H1 (cell line): ENCODE measurements around the gene OLIG2.

Source experiments
- CTCF ChIP-seq, 3 experiments: IDR thresholded peaks; 1 replicate in 2 of 3; 2 replicates in 1 of 3; pipeline versions ENCODE4 v1.5.1 to v1.6.1; 2011; ENCODE audit warnings: low read length in 3 of 3, mild to moderate bottlenecking in 3 of 3, inconsistent platforms in 2 of 3, low read depth in 1 of 3, moderate library complexity in 1 of 3; ENCODE audit not compliant: insufficient read depth in 1 of 3; ENCODE audit errors: control extremely low read depth in 1 of 3
- RXRA ChIP-seq: IDR thresholded peaks from 2 replicates; pipeline ENCODE4 v1.6.1; 2011; ENCODE audit warnings: low read depth, mild to moderate bottlenecking, low read length, moderate library complexity; ENCODE audit not compliant: insufficient read depth
- SP4 ChIP-seq: IDR thresholded peaks from 2 replicates; pipeline ENCODE4 v1.6.1; 2012; ENCODE audit warnings: low read length, inconsistent platforms
- SUZ12 ChIP-seq: fragments of 200-600 bp; sonication (generic); IDR thresholded peaks from 2 replicates; pipeline ENCODE4 v1.6.1; 2012; ENCODE audit warnings: mild to moderate bottlenecking, inconsistent platforms, low read length, moderate library complexity, mixed read lengths

DNA sequence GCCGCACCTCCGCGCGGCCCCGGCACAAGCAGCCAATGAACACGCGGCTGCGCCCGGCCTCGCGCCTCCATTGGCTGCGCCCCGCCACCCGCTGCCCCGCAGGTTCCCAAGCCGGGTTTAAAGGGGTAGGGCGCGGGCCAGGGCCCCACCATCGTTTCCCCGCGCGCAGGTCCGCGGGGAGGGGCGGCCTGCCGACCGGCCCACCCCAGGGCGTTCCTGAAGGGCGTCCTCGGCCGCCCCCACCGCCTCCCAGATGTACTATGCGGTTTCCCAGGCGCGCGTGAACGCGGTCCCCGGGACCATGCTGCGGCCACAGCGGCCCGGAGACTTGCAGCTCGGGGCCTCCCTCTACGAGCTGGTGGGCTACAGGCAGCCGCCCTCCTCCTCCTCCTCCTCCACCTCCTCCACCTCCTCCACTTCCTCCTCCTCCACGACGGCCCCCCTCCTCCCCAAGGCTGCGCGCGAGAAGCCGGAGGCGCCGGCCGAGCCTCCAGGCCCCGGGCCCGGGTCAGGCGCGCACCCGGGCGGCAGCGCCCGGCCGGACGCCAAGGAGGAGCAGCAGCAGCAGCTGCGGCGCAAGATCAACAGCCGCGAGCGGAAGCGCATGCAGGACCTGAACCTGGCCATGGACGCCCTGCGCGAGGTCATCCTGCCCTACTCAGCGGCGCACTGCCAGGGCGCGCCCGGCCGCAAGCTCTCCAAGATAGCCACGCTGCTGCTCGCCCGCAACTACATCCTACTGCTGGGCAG is 44.4 kb downstream of the OLIG2 start, which contains the start of gene OLIG1:
- TF ChIP-seq CTCF (IDR thresholded peaks at IDR 0.05; ENCODE audit: control extremely low read depth in 1 of 3, insufficient read depth in 1 of 3, low read depth in 1 of 3, low read length in 3 of 3) (no peak), SUZ12 (no peak; the same call in 1 of the 2 replicates), RXRA (no peak), SP4 (no peak)
